Muscle of leg (tissue), 11 donors: Measurements from ENCODE around the gene ABR. TPM values are rescaled to one million over a fixed set of nuclear protein-coding genes. Genes with fewer than 3 reads are reported as not detected.
A peak's percentile ranks its signal among the peaks of the same experiment; 100 is the strongest.

Experiments used
- DNase-seq: peaks from one replicate; pipeline ENCODE4 v3.0.0; 2013
- H3K27ac ChIP-seq: one replicate; pipeline ENCODE4 v1.5.1; 2013; ENCODE audit warnings: mild to moderate bottlenecking, low read length, control low read depth
- H3K27me3 ChIP-seq: one replicate; pipeline ENCODE4 v1.6.1; 2013; ENCODE audit warnings: low read length; ENCODE audit not compliant: control insufficient read depth, insufficient read depth
- H3K36me3 ChIP-seq: one replicate; pipeline ENCODE4 v1.6.1; 2013; ENCODE audit warnings: low read length; ENCODE audit not compliant: control insufficient read depth, insufficient read depth
- H3K4me1 ChIP-seq: one replicate; pipeline ENCODE4 v1.6.1; 2013; ENCODE audit warnings: low read length; ENCODE audit not compliant: control insufficient read depth, insufficient read depth
- H3K4me3 ChIP-seq: one replicate; pipeline ENCODE4 v1.5.1; 2013; ENCODE audit warnings: low read length, control low read depth
- H3K9me3 ChIP-seq: replicated peaks from 2 replicates; pipeline ENCODE4 v1.6.1; 2013; ENCODE audit warnings: low read depth, low read length; ENCODE audit not compliant: control insufficient read depth
- WGBS: methylation state at CpG from one replicate; pipeline ENCODE4 v1.1.5; 2013; ENCODE audit warnings: missing lambda C conversion rate; ENCODE audit not compliant: insufficient coverage; 5-methylcytosine and 5-hydroxymethylcytosine counted together
- polyA plus RNA-seq, 8 donors: library from polyadenylated mRNA; unstranded; fragments of 120-200 nt; gene quantifications; one replicate each; pipeline versions ENCODE4 v1.2.1 to v1.2.3, GENCODE V29; 2013; ENCODE audit warnings: inconsistent platforms in 1 of 8, low replicate concordance in 1 of 8; ENCODE audit not compliant: insufficient read length in 8 of 8, insufficient read depth in 1 of 8
- total RNA-seq: library from RNA; stranded (reverse); fragments of 120-200 nt; gene quantifications from one replicate; pipeline ENCODE4 v1.2.4, GENCODE V29; 2013

ABR gene
- total and polyA plus RNA-seq, 9 donors: 21.4 to 58.3 (median 40.1) TPM

DNA sequence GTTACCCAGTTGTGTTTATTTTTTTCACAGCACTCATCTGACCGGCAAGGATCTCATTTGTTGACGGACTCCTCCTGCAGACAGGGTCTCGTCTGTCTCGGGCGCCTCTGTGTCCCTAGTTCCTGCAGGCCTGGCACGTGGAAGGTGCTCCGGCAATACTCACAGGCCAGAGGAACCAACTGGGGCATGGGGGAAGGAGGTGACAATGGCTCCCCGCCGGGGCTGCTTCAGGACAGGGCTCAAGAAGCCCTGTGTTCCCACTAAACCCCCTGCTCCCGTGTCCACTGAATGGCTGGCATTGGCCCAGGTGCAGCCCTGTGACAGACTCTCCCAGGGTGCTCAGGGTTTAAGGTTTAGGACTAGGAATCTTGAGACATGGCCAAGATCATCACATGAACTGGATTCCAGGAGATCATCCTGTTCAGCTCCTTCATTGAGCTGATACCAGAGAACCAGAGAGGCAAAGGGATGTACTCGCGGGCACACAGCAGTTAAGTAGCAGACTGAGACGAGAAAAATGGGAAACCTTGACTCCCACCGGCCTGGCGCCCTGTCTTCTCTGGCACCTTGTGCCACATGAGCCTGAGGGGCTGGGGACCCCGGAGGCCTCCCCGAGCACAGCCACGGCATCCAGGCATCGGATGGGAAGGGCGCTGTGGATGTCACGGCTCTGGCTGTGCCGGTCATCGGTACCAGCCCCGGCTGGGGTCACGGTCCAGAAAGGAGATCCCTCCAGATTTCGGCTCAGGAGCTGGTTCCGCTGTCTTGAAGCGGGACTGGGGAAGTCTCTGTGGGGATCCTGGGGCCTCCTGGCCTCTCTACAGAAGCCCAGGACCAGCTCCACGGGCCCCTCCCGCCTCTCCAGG, 153.8 kb downstream of the ABR start:
- H3K4me1 ChIP-seq: peaks cover 57% of the 10 kb centered on the region

GRCh38 chr17:1024076-1024475, 155.7 kb downstream of the ABR start:
- Histone ChIP-seq H3K27ac (no peak overlapping the region), H3K36me3 (peaks cover 24% of the 10 kb centered on the region), H3K4me1 (peaks cover 49% of the 10 kb centered on the region), H3K27me3 (no peaks in the 10 kb centered on the region), H3K9me3 (no peaks in the 10 kb centered on the region), H3K4me3 (no peak overlapping the region)
- no peak for DNase-seq
- WGBS: 89% methylated on average over 27 of the region's 27 CpGs

More for the DNA sequence above, 153.8 kb downstream of the ABR start:
- Histone ChIP-seq H3K9me3 (no peaks in the 10 kb centered on the region), H3K27ac (no peak overlapping the region), H3K27me3 (no peaks in the 10 kb centered on the region), H3K36me3 (peaks cover 20% of the 10 kb centered on the region), H3K4me3 (no peak overlapping the region)
- WGBS: 81% methylated on average over 27 of the region's 30 CpGs
- DNase-seq: no peak

DNA sequence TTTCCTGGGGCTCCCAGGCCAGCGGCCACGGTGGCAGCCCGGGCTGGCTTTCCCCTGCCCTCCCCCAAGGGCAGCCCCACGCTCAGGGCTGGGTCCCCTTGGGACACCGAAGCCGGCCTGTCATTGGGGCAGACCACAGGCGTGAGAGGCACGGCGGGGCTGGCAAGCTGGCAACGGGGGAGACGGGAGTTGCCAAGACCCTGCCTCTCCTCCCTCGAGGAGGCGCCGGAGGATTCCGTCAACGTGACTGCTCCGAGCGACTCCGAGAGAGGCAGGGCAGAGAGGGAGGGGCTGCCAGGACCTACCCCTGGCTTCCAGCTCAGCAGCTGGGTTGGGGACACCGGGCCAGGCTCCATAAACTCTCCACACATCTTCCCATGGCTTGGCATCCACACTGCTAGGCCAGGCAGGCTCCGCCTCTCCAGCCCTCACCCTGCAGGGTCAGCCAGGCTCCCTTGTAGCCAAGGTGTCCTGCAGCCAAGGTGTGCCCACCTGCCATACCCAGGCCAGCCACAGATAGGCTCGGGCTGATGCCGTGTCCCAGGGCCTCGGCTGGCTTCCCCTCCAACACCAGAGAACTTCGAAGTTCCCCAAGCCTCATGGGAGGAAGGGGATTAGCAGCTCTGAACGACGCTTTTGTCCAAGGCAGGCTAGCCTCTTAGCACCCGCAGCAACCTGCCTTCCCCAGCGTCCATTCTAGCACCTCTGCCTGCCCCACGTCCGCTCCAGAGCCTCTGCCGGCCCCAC, 157.3 kb downstream of the ABR start:
- H3K4me3 ChIP-seq: no peak overlapping the region

DNA sequence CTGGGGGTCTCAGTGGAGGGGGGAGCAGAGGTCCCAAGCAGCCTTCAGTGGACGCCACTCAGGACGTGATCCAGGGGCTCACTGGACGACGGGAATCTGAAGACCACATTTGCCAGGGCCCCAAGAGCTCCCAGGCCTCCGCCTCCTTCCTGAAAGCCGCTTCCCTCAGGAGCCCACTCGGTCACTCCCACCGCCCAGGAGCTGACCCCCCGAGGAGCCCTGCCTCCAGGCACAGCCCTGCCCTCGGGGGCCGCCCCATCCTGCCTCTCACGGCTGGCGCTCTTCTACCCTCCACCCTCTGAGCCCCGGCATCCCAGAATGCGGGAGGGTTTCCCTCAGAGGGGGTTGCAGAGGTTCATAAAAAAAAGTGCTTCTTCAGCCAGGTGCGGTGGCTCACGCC, 158.6 kb downstream of the ABR start:
- Histone ChIP-seq H3K36me3 (peaks cover 24% of the 10 kb centered on the region), H3K4me1 (peaks cover 41% of the 10 kb centered on the region), H3K4me3 (no peak overlapping the region), H3K9me3 (no peaks in the 10 kb centered on the region), H3K27ac (no peak overlapping the region), H3K27me3 (no peaks in the 10 kb centered on the region)
- no peak for DNase-seq
- WGBS: 85% methylated on average over 8 of the region's 17 CpGs

More for the DNA sequence above, 157.3 kb downstream of the ABR start:
- WGBS: 67% methylated on average over 29 of the region's 32 CpGs
- H3K4me1 ChIP-seq: peaks cover 52% of the 10 kb centered on the region
- H3K36me3 ChIP-seq: peaks cover 23% of the 10 kb centered on the region
- no peaks in the 10 kb centered on the region for H3K27me3 ChIP-seq
- DNase-seq: peak; percentile 79
- H3K27ac ChIP-seq: peak overlapping the region; percentile 66
- no peaks in the 10 kb centered on the region for H3K9me3 ChIP-seq

DNA sequence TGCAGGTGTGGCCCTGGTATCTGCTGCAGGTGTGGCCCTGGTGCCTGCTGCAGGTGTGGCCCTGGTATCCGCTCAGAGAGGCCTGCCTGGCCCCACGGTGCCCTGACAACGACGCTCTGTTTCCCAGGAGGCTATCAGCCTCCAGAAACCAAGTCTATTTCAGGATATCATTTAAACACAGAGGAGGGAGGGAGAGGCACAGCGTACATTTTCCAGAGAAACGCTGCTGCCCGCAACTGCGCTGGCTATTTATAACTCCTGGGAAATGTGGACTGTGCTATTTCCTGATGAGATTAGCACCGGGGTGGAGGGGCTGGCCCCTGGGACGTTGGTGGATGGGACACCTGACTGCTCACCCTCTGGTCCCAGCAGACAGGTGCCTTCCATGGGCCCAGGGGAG, 160.3 kb downstream of the ABR start:
- peaks cover 38% of the 10 kb centered on the region for H3K4me1 ChIP-seq
- peak; percentile 42 for DNase-seq
- H3K9me3 ChIP-seq: no peaks in the 10 kb centered on the region
- H3K4me3 ChIP-seq: no peak overlapping the region
- no peaks in the 10 kb centered on the region for H3K27me3 ChIP-seq
- 23% methylated on average over 6 of the region's 10 CpGs for WGBS
- H3K27ac ChIP-seq: peak overlapping the region; percentile 59
- H3K36me3 ChIP-seq: peaks cover 18% of the 10 kb centered on the region

- Histone ChIP-seq H3K36me3 (peaks cover 16% of the 10 kb centered on the region), H3K4me3 (no peak overlapping the region), H3K27ac (peak overlapping the region; percentile 59), H3K27me3 (no peaks in the 10 kb centered on the region), H3K4me1 (peaks cover 38% of the 10 kb centered on the region), H3K9me3 (no peaks in the 10 kb centered on the region)
- DNase-seq: no peak
- 86% methylated on average over 8 of the region's 11 CpGs for WGBS
Observed at GRCh38 chr17:1018547-1018946, 161.2 kb downstream of the ABR start.

- Histone ChIP-seq H3K36me3 (peaks cover 46% of the 10 kb centered on the region), H3K4me3 (no peak overlapping the region), H3K27ac (no peak overlapping the region), H3K27me3 (no peaks in the 10 kb centered on the region), H3K4me1 (peaks cover 49% of the 10 kb centered on the region), H3K9me3 (no peaks in the 10 kb centered on the region)
- whole genome bisulfite sequencing: 85% methylated on average over 9 of the region's 9 CpGs
- no peak for DNase-seq
Observed at GRCh38 chr17:1013729-1014090, 166.1 kb downstream of the ABR start.

DNA sequence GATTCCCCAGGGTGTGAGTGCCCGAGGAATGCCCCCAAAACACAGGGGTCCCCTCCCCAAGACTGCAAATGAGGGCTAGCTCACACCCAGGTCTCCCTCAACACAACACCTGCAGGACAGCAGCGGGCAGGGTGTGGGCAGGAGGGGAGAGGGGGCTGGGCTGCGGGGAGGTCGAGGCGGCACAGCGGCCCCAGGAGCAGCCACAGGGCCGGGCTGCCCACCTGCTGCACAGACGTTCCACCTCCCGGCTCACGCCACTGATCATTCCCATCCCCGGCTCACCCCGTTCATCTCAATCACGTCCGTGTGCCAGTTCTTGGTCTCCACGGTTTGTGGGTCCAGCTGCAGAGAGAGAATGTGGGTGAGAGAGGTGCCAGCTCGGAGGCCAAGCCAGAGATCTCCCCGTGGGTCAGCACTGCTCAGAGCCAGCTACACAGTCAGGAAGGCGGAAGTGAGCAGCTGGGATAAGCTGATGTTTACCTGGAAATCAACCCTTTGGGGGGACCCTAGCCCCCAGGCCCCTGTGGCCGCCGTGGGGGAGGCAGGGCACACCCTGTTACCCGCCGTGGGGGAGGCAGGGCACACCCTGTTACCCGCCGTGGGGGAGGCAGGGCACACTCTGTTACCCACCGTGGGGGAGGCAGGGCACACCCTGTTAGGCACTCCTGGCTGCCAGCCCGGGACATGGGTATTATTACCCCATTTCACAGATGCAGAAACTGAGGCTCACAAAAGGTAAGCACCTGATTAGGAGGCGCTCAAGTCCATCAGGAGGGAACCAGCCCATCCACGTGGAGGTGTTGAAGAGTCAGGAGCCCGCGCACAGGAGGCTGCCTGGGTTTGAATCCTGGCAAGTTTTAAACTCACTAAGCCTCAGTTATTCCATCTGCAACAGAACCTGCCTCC, 166.7 kb downstream of the ABR start:
- H3K27ac ChIP-seq: no peak overlapping the region
- peaks cover 50% of the 10 kb centered on the region for H3K4me1 ChIP-seq
- peaks cover 47% of the 10 kb centered on the region for H3K36me3 ChIP-seq
- H3K4me3 ChIP-seq: no peak overlapping the region
- H3K9me3 ChIP-seq: no peaks in the 10 kb centered on the region
- no peaks in the 10 kb centered on the region for H3K27me3 ChIP-seq
- 84% methylated on average over 15 of the region's 30 CpGs for WGBS
- no peak for DNase-seq

GRCh38 chr17:1011760-1012735, 167.7 kb downstream of the ABR start:
- no peaks in the 10 kb centered on the region for H3K27me3 ChIP-seq
- no peak overlapping the region for H3K27ac ChIP-seq
- H3K4me1 ChIP-seq: peaks cover 60% of the 10 kb centered on the region
- WGBS: 76% methylated on average over 30 of the region's 57 CpGs
- no peak for DNase-seq
- H3K9me3 ChIP-seq: no peaks in the 10 kb centered on the region
- H3K36me3 ChIP-seq: peaks cover 54% of the 10 kb centered on the region
- H3K4me3 ChIP-seq: no peak overlapping the region
